GM20431 (cell line): ENCODE measurements around the gene ELAC1.

Experiments used
- in situ Hi-C: fragments of 300-500 bp; cut with MseI, MboI; formaldehyde crosslinking; loops from one replicate; pipeline ENCODE4 v1.15.0; 2020; ENCODE audit warnings: low sequenced_read_pairs; ENCODE audit not compliant: unreplicated experiment

ELAC1 gene

GRCh38 chr18:51012441-51012840 lies 44.6 kb downstream of the ELAC1 start:
- in situ Hi-C loops = no loop called here

GRCh38 chr18:51013259-51013658 lies 45.4 kb downstream of the ELAC1 start:
- in situ Hi-C loops = no loop called here

- in situ Hi-C loops = no loop called here
Observed at GRCh38 chr18:51017140-51017879, 49.5 kb downstream of the ELAC1 start.

GRCh38 chr18:51020536-51020935 lies 52.7 kb downstream of the ELAC1 start:
- in situ Hi-C loops = no loop called here

GRCh38 chr18:51021226-51021965 lies 53.6 kb downstream of the ELAC1 start:
- in situ Hi-C loops = no loop called here

GRCh38 chr18:51025512-51025911 lies 57.7 kb downstream of the ELAC1 start:
- in situ Hi-C loops = no loop called here

- in situ Hi-C loops = no loop called here
Observed at GRCh38 chr18:51028201-51028805, 60.5 kb downstream of the ELAC1 start.

- in situ Hi-C loops = no loop called here
Observed at GRCh38 chr18:51029378-51029693, 61.5 kb downstream of the ELAC1 start.

GRCh38 chr18:51029694-51030536 lies 62.1 kb downstream of the ELAC1 start, which contains the start of gene SMAD4:
Gene SMAD4 (plus strand): TSS chr18:51030213. CDS start chr18:51047047, 16,834 bp downstream.
- in situ Hi-C loops = no loop called here

GRCh38 chr18:51030537-51031258 lies 62.9 kb downstream of the ELAC1 start:
- in situ Hi-C loops = no loop called here

GRCh38 chr18:51032193-51032592 lies 64.4 kb downstream of the ELAC1 start:
- in situ Hi-C loops = no loop called here

GRCh38 chr18:51037230-51037629 lies 69.4 kb downstream of the ELAC1 start:
- in situ Hi-C loops = no loop called here
